Lower lobe of right lung (tissue), 2 donors: ENCODE data around the gene TRERF1. TPM values are rescaled to one million over a fixed set of nuclear protein-coding genes. Genes with fewer than 3 reads are reported as not detected.
A peak's percentile ranks its signal among the peaks of the same experiment; 100 is the strongest.

Source experiments
- ATAC-seq, 2 donors: fragments of 200-7000 bp; cut with Tn5 transposase; one replicate each; pipeline ENCODE4 v1.9.1; 2020 to 2022; ENCODE audit warnings: mild to moderate bottlenecking in 2 of 2, moderate library complexity in 2 of 2
- DNase-seq: peaks from one replicate; pipeline ENCODE4 v3.0.0-alpha.2; 2020
- H3K27ac ChIP-seq: fragments of 200-600 bp; one replicate; pipeline ENCODE4 v1.8.0; 2022
- H3K27me3 ChIP-seq: fragments of 200-600 bp; one replicate; pipeline ENCODE4 v1.8.0; 2022; ENCODE audit warnings: low read depth
- H3K36me3 ChIP-seq: fragments of 200-600 bp; one replicate; pipeline ENCODE4 v1.8.0; 2022; ENCODE audit warnings: mild to moderate bottlenecking
- H3K4me1 ChIP-seq: fragments of 200-600 bp; one replicate; pipeline ENCODE4 v1.8.0; 2022
- H3K4me3 ChIP-seq: fragments of 200-600 bp; one replicate; pipeline ENCODE4 v1.8.0; 2022; ENCODE audit warnings: mild to moderate bottlenecking
- H3K9me3 ChIP-seq: fragments of 200-600 bp; one replicate; pipeline ENCODE4 v1.8.0; 2022
- CTCF ChIP-seq: fragments of 200-600 bp; IDR thresholded peaks from one replicate; pipeline ENCODE4 v1.8.0; 2022; ENCODE audit warnings: antibody characterized with exemption, mild to moderate bottlenecking
- intact Hi-C: fragments of 100-400 bp; cut with DNase I; formaldehyde crosslinking; loops from one replicate; pipeline ENCODE4 v1.11.0; 2022
- total RNA-seq: library from RNA; stranded (reverse); fragmentation: NEBNext Ultra II Directional; extraction: Animal tissue kit (Norgen Biotek cat#: 25700); gene quantifications from one replicate; pipeline ENCODE4 v1.2.1, GENCODE V29; 2021
- donor health status: DM: no; HTN: yes; CAD: no; lungs with severe emphysema.

TRERF1 gene
- total RNA-seq, 1 donor from 2014 or later: 5.6 TPM

GRCh38 chr6:42279966-42280629, 171.6 kb downstream of the TRERF1 start:
- peak overlapping the region; percentile 49 for H3K27ac ChIP-seq
- peak; percentile 16 to 37 for ATAC-seq
- no peaks in the 10 kb centered on the region for H3K27me3 ChIP-seq

GRCh38 chr6:42279144-42279781, 172.5 kb downstream of the TRERF1 start:
- Histone ChIP-seq H3K27ac (peak overlapping the region; percentile 49), H3K9me3 (no peaks in the 10 kb centered on the region), H3K36me3 (no peaks in the 10 kb centered on the region), H3K27me3 (no peaks in the 10 kb centered on the region), H3K4me3 (no peak overlapping the region), H3K4me1 (peaks cover 53% of the 10 kb centered on the region)
- intact Hi-C loops: no loop called here
- TF ChIP-seq CTCF: no peak
- DNase-seq: no peak
- ATAC-seq: peak; percentile 38 to 46

More at GRCh38 chr6:42279966-42280629, 171.6 kb downstream of the TRERF1 start:
- Histone ChIP-seq H3K4me3 (no peak overlapping the region), H3K4me1 (peaks cover 53% of the 10 kb centered on the region), H3K9me3 (no peaks in the 10 kb centered on the region), H3K36me3 (no peaks in the 10 kb centered on the region)
- no peak for DNase-seq
- no peak for TF ChIP-seq CTCF
- intact Hi-C loops: no loop called here

GRCh38 chr6:42278131-42278853, 173.4 kb downstream of the TRERF1 start:
- Histone ChIP-seq H3K27ac (peak overlapping the region; percentile 49), H3K27me3 (no peaks in the 10 kb centered on the region), H3K4me3 (no peak overlapping the region), H3K9me3 (no peaks in the 10 kb centered on the region), H3K4me1 (peaks cover 53% of the 10 kb centered on the region), H3K36me3 (no peaks in the 10 kb centered on the region)
- ATAC-seq (no peak), DNase-seq (no peak)
- intact Hi-C loops: no loop called here
- TF ChIP-seq CTCF: no peak

- Histone ChIP-seq H3K4me3 (no peak overlapping the region), H3K27ac (peak overlapping the region; percentile 65), H3K27me3 (no peaks in the 10 kb centered on the region), H3K36me3 (no peaks in the 10 kb centered on the region), H3K4me1 (peaks cover 53% of the 10 kb centered on the region), H3K9me3 (no peaks in the 10 kb centered on the region)
- ATAC-seq (no peak), DNase-seq (no peak)
- intact Hi-C loops: no loop called here
- TF ChIP-seq CTCF: no peak
Measured at GRCh38 chr6:42276034-42276890, 175.5 kb downstream of the TRERF1 start.
